Measurements from ENCODE around the gene EFCC1.

DNA sequence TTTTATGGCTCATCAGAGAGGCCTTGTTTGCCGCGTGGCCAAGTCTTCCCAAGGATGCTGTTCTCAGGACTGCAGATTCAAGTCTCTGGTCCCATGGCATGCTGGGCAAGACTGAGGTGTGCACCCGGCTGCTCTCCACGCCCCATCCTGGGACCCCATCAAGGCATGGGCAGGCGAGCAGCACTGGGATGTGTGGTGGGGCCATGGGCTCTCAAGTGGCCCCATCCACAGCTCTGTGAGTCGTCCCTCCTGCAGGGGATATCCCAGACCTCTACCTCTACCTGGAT lies 46.4 kb downstream of the EFCC1 start:
- TF ChIP-seq, protein P1, sequence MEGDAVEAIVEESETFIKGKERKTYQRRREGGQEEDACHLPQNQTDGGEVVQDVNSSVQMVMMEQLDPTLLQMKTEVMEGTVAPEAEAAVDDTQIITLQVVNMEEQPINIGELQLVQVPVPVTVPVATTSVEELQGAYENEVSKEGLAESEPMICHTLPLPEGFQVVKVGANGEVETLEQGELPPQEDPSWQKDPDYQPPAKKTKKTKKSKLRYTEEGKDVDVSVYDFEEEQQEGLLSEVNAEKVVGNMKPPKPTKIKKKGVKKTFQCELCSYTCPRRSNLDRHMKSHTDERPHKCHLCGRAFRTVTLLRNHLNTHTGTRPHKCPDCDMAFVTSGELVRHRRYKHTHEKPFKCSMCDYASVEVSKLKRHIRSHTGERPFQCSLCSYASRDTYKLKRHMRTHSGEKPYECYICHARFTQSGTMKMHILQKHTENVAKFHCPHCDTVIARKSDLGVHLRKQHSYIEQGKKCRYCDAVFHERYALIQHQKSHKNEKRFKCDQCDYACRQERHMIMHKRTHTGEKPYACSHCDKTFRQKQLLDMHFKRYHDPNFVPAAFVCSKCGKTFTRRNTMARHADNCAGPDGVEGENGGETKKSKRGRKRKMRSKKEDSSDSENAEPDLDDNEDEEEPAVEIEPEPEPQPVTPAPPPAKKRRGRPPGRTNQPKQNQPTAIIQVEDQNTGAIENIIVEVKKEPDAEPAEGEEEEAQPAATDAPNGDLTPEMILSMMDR (conservative IDR thresholded peaks at IDR 0.05; ENCODE audit: low read depth, low read length) = no peak
- no peak for TF ChIP-seq EZH2 (IDR thresholded peaks at IDR 0.05; ENCODE audit: borderline replicate concordance, low read depth, low read length, poor library complexity, severe bottlenecking)
